Diencephalon (tissue), 1 donor: Measurements from ENCODE around the gene FAM13B. TPM values are rescaled to one million over a fixed set of nuclear protein-coding genes. Genes with fewer than 3 reads are reported as not detected.

Experiments
- small RNA-seq: library from RNA; depleted of rRNA; stranded (forward); fragments of <200 nt; gene quantifications from one replicate; pipeline ENCODE3, GENCODE V24; 2014
- total RNA-seq: library from RNA; depleted of rRNA; stranded (reverse); fragments of >200 nt; gene quantifications from one replicate; pipeline ENCODE4 v1.2.3, GENCODE V29; 2014

Gene FAM13B
- total RNA-seq = 139 TPM

DNA sequence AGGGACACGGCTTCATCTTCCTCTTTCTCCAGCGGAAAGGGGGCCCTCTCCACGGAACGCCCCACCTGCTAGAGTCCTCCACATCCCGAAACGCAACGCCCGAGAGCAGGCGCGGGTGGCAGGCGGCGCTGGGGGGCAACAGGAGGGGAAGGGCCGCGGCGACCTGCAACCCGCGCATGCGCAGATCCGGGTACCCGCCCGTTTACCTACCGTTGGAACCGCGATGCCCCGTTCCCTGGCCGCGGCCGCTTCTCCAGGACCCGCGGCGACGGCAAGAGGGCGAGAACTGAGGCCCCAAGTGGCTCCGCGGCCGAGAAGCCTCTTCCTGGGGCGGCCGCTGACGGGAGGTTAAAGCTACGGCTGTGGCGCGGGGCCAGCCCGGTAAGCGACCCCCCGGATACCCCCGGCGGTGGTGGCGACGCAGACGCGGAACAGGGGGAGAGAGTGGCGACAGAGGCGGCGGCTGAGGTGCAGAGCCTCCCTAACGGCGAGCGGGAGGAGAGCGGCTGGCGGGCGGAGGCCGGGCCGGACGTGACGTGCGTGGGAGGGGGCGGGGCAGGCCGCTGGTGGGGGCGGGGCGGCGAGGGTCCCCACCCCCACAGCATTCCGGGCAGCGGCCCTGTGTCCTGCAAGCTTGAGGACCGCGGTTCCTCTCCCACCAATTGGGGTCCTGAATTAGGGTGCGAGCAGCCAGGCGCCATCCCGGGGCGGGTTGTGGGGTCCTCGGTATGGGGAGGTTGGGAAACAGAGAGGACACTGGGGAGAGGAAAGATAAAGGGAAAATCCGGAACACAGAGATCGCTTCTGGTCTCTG, at the start of gene FAM13B:
Gene FAM13B, minus strand, starts transcription at position 508 of the 814 bp plus-strand sequence. CDS start 13,968 bp downstream, outside the sequence.

GRCh38 chr5:137888863-137889759, 143.8 kb downstream of the FAM13B start, which contains the start of gene PKD2L2:
TSS of gene PKD2L2 (plus strand) at chr5:137889457. CDS start at chr5:137889492, 35 bp downstream.

Small RNA genes within 50 kb of the gene (small RNA-seq; reads per million reads assigned to genes)
- gene RNU6-1148P = not detected

Other genes starting within 250 kb of the FAM13B start
- gene MYOT, start 165.2 kb downstream of the FAM13B start, total RNA-seq = 1.8 TPM
- gene PKD2L2, start 143.6 kb downstream of the FAM13B start, total RNA-seq = 0.46 TPM
- 0.23 TPM for gene WNT8A, start 51.0 kb upstream of the FAM13B start, total RNA-seq
- 22.4 TPM for gene NME5, start 106.3 kb upstream of the FAM13B start, total RNA-seq
- gene BRD8, start 145.6 kb upstream of the FAM13B start, total RNA-seq = 47.3 TPM
- gene KIF20A, start 146.0 kb upstream of the FAM13B start, total RNA-seq = 7.6 TPM
- 35.5 TPM for gene CDC23, start 180.2 kb upstream of the FAM13B start, total RNA-seq
- not detected for gene GFRA3, start 241.5 kb upstream of the FAM13B start, total RNA-seq